A549 (cell line): ENCODE results near the gene ATG3.

Experiments used
- CEBPB ChIP-seq, 2 experiments: fragments of >200 bp in 1 of 2; sonication (Bioruptor Twin) in 1 of 2; formaldehyde crosslinking in 1 of 2; IDR thresholded peaks; 2 replicates each; pipeline ENCODE4 v1.6.1; 2012 to 2016
- ESRRA ChIP-seq: fragments of 150-350 bp; IDR thresholded peaks from 2 replicates; pipeline ENCODE4 v1.6.1; 2014; ENCODE audit warnings: mild to moderate bottlenecking, low read length, borderline replicate concordance
- JUNB ChIP-seq: fragments of >200 bp; sonication (Bioruptor Twin); formaldehyde crosslinking; IDR thresholded peaks from 2 replicates; pipeline ENCODE4 v1.6.1; 2016
- PBX3 ChIP-seq: IDR thresholded peaks from 2 replicates; pipeline ENCODE4 v1.6.1; 2012
- POLR2A ChIP-seq: IDR thresholded peaks from 2 replicates; pipeline ENCODE4 v1.6.1; 2012; ENCODE audit warnings: mild to moderate bottlenecking, low read length
- REST ChIP-seq: fragments of 200-600 bp; sonication (generic); IDR thresholded peaks from 2 replicates; pipeline ENCODE4 v1.6.1; 2016; ENCODE audit warnings: antibody characterized with exemption, mild to moderate bottlenecking, moderate library complexity
- SMC3 ChIP-seq: fragments of >200 bp; sonication (Bioruptor Twin); formaldehyde crosslinking; IDR thresholded peaks from 3 replicates; pipeline ENCODE4 v1.6.1; 2018; ENCODE audit warnings: inconsistent platforms
- TF ChIP-seq, protein P1 (sequence below): fragments of >200 bp; sonication (Bioruptor Twin); formaldehyde crosslinking; IDR thresholded peaks from 3 replicates; pipeline ENCODE4 v1.5.1; 2016

DNA sequence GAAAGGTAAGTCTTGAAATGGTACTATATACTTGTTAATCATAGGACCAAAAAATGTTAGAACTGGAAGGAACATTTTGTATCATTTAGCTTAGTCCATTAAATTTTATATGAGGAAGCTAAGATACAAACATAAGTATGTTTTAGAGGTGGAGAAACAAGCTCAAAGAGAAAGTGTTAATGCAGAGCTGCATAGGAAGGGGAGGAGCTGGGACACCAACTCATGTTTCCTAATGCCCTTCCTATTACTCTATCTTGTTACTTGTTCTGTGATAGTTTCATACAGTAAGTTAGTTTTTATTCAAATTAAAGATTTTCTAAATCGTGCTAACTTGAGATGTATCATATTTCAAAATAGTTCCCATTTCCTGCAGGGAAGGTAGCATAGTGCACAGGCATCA, 7.5 kb upstream of the ATG3 start:
- TF ChIP-seq, protein P1, sequence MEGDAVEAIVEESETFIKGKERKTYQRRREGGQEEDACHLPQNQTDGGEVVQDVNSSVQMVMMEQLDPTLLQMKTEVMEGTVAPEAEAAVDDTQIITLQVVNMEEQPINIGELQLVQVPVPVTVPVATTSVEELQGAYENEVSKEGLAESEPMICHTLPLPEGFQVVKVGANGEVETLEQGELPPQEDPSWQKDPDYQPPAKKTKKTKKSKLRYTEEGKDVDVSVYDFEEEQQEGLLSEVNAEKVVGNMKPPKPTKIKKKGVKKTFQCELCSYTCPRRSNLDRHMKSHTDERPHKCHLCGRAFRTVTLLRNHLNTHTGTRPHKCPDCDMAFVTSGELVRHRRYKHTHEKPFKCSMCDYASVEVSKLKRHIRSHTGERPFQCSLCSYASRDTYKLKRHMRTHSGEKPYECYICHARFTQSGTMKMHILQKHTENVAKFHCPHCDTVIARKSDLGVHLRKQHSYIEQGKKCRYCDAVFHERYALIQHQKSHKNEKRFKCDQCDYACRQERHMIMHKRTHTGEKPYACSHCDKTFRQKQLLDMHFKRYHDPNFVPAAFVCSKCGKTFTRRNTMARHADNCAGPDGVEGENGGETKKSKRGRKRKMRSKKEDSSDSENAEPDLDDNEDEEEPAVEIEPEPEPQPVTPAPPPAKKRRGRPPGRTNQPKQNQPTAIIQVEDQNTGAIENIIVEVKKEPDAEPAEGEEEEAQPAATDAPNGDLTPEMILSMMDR: no peak
- TF ChIP-seq SMC3 (no peak), POLR2A (no peak), JUNB (no peak), PBX3 (no peak), CEBPB (IDR thresholded peaks at IDR 0.05) (no peak), REST (no peak), ESRRA (no peak)
